ENCODE results near the gene CDX1.

The CDX1 gene

DNA sequence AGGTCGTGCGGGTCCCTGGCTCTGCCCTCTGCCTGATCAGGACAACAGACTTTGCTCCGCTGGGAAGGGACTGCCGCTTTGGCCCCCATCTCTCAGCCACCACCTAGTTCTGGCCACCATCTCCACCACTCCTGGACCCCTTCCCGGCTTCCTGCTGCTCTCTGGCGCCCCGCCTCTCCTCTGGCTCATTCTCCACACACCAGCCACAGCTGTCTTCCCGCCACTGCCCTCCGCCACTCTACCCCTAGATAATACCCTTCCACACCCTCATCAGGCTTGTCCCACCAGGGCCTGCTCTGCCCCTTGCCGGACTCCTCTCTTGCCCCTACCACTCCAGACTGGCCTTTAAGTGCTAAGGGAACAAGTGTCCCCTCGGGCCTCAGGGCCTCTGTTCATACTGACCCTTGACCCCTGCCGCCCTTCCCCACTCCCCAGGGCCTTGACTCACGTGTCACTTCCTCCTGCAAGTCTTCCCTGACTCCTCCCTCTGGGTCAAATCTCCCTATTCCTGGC, 3.0 kb upstream of the CDX1 start:
- no peak for DNase-seq

DNA sequence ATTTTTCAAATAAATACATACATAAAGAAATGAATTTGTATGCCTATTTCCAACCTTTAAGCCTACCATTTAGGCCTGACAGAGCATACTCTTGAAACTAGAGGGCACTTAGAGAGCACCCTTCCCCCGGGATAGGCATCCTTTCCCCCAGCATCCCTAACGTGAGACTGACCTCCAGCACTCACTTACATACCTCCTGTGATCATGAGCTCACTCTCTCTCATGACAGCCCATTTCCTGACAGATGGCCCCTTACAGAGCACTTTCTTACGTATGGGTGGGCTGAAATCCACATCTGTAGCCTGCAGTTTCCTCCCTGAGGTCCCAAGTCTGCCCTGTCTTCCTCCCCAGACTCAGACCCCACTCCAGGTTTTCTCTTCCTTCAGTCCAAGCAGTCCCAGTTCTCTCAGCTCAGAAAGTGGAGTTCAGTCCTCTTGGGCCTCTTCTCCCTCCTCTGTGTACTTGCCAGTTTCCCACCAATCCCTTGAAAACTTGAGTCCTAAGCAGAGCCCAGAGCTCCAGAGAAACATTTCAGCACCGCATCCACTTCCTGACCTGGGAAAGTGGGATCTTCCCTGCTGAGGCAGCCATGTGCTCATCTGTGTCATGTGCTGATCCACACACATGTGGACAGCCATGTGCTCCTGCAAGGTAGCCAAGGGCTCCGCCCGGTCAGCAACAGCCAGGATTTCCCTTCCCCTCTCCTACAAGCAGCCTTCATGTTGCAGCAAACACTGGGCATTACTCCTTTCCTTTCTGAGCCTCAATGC, 2.2 kb upstream of the CDX1 start:
- no peak for DNase-seq

DNA sequence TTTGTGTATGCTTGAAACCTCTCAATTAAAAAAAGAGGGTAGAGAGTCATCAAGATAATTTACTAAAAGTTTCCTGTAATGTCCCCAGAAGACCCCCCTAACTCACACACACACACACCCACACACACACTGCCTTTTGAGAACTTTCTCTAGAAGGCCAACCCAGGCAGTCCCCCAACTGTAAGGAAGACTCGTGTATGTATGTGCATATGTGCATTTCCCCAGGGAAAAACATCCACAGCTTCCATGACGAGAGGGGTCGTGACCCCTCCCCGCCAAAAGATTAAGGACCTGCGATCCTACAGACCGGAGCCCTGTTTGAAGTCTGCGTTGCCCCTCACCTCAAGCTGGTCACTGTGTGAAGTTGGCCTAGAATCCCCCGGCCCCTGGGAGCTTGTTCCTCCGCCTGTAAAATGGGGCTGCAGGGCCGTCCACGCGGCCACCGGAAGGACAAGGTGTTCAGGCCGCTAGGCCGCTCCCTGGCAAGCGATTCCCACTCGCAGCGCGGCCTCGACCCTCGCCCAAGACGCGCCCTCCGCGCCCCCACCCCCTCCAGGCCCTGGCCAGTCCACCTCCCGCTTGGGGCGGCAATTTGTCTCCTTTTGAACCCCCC, 435 bp upstream of the CDX1 start:
- no peak for DNase-seq

DNA sequence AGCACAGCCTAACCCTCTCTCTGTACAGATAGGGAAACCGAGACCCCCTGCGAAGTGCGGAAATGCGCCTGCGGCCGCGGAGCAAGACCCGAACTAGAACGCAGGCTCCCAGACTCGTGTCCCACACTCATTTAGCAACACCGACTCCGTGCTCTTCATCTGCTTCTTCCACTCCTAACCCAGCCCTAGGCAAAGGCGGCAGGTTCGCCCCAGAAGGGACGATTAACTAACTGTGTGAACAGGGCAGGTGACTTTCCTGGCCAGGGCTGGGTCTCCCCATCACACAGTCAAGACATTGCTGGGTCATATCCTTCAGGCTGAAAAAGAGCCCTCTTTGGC, 903 bp downstream of the CDX1 start:
- DNase-seq, result no peak

DNA sequence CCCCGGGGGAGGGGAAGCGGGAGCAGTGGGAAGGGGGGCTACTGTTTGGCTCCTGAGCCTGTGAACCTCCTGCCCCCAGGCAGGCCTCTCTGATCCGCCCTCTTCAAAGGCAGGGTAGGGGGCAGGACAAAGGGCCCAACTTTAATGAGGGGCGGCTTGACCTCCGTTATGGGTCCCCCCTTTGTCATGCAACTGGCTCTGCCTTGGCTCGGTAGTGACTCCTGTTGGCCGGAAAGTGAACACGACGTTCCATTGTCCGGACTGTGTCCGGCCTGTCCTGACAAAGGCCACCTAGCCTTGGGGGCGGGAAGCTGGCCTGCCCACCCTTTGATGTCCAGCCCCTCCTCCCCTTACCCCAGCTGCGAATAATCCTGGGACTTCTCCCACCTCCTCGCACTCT, 1.3 kb downstream of the CDX1 start:
- no peak for DNase-seq

DNA sequence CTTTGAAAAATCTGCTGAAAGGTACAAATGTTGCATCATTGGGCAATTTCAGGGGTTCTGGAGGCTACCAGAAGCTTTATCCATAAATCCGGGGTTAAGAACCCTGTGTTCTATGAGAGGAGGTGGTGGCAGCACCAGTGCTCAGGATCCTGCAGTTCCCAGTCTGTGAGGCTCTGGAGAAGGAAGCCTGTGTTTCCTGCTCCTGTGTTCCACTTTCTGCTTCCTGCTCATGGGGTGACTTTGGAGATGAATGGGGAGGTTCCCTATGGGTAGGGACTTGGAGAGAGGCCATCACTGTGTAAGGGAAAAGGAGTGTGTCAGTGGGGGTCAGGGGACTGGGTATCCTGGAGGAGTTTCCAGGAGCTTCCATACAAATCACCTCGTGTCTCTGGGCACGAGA, 2.3 kb downstream of the CDX1 start:
- no peak for DNase-seq

DNA sequence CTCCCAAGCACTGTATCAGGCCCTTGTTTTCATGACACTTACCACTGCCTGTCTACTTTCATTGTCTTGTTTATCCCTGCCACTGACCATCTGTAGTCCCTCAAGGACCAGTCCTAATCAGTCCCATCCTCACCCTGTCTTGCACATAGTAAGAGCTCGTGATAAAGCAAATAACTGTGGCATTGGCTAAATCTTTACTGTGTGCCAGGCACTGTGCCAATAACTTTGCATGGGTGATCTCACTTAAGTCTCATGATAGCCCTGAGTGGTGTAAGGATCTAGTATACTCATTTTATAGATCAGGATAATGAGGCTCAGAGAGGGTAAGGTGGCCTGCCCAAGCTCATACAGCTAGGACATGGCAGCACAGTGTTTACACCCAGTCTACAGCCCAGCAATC, 5.6 kb downstream of the CDX1 start:
- DNase-seq, result no peak

DNA sequence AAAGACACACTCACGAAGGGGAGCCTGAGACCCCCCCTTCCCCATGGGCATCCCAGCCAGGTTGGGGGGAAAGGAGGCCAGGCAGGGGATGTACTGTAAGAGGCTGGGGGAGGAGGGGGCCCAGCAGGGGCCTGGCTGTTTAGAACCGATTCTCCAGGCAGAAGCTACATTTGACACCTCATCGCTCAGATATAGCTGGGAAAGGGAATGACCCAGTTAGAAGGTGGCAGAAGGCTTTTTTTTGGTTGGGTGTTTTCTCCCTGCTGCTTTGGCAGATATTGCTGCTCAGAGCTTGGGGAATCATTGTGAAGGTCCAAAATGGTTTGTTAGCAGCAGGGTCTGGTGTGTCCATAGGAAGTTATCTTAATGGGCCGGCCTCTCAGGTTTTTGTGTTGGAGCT, 6.0 kb downstream of the CDX1 start:
- no peak for DNase-seq

DNA sequence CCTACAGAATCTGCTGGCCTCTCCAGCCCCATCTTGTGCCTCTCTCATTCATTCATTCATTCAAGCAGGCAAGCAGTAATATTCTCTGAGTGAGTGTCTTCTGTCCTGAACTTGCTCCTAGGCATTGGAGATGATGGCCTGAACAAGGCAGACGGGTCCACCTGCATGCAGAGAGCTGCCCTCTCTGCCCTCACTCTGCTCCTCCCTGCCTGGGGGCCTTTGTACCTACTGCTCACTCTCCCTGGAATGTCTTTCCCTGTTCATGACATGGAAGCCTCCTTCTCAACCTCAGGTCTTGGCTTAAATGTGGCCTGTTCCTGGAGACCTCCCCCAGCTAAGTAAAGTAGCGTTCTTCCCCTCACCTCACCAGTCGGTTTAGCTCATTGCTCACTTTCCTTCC, 6.6 kb downstream of the CDX1 start:
- DNase-seq, result no peak

DNA sequence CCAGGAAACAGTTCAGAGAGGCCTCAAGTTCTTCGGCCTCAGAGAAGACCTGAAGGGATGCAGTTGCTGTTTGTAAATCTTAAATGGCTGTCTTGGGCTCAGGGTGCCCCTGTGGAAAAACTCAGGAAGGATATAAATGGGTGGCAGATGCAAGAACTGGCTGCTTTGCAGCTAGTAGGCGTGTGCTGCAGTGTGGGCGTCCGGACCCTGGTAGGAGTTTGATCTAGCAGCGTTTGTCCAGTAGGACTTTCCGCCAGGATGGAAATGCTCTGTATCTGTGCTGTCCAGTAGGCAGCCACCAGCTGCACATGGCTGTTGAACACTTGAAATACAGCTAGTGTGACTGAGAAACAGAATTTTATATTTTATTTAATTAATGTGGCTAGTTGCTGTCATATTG, 7.7 kb downstream of the CDX1 start:
- DNase-seq, result no peak

DNA sequence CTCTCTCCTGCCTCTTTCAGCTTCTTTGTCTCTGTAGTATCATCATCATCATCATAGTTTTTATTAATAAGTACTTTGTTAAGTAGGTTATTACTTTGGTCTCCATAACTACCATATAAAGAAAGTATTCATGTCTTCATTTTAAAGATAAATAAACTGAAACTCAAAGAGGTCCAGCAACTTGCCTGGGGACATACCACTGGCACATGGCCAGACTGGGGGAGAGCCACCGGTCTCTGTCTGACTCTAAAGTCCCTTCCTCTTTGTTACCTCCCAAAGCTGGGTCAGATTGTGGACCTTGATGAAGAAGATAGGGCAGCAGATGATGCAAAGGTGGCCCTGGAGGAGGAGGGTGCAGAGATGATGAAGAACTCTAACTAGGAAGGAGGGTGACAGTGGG, 8.5 kb downstream of the CDX1 start:
- DNase-seq, result no peak

DNA sequence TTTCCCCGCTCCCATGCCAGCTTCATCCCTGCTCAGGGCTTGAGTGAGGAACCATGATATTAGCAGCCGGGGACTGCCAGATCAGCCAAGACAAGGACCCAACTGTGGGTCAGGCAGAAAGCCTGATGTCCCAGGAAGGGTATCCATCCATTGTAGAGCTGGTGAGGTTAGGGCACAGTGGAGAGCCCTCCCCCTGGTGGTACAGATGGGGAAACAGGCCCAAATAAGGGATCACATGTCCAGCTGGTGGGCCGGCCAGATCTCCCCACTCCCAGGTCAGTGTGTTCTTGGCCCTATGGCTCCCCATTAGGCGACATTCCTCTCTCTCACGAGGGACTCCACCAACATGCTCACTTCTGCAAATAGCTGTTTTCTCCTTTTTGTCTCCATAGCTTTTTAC, 9.0 kb downstream of the CDX1 start:
- peak; percentile 29 for DNase-seq

DNA sequence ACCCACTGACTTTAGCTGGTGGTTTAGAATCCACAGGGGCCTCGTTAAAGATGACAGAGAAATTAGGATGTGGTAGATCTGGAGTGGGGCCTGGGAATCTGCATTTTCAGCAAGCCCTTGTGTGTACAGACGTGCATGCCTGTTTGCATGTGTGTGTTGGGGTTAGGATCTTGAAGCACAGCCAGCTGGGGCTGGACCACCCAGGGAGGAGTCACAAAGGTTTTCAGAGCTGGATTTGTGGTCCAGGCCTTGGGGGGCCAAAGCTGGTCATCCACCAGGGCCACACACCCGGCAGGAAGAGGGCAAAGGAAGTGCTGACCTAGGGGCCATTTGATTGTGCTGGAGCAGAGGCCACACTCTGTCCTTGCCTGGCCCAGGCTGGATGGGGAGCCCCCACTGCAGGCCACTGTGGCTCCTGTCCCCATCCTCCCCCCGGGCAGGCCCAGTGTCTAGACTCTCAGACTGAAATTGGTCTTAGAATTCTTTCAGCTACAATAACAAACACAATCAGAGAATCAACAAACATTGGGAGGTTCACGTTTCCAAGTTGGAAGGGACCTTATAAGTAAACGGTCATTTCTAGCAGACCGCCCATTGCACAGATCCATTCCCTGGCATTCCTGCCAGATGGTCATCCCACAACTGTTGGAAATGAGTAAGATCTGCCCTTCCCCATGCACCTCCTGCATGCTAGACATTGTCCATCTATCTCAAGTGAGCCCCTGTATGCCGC, 10.3 kb downstream of the CDX1 start:
- no peak for DNase-seq

DNA sequence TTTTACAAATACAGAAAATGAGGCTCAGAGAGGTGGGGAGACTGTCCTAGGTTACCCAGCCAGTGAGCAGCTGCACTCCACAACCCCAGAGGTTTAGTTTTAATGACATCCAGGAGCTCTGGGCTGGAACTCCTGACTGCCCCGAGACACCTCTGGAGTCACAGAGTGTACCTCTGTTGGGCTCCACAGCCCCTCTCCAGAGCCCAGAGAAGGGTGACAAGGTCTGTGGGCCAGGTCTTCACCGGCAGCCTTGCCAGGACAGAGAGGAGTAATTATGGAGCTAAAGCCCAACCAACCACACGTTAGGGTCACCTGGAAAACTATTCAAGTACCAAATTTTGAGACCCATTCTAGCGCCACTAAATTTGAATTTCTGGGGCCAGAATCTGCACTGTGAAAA, 11.1 kb downstream of the CDX1 start:
- no peak for DNase-seq

DNA sequence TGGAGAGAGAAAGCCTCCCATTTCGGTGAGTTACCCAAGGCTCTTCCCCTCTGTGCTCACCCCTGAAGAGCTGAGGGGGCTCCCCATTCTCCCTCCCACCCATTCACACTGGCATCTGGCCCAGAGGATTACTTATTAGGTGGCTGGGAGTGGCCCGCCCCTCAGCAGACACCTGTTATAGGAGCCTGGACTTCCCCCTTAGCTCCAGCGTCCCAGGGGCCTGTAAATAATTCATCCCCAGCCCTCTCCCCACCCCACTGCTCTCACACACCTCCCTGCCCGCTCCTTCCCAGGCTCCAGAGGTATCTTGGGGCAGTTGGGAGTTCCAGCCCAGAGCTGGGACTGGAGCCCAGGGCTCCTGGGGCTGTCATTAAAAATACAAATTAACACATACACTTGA, 11.7 kb downstream of the CDX1 start:
- no peak for DNase-seq

DNA sequence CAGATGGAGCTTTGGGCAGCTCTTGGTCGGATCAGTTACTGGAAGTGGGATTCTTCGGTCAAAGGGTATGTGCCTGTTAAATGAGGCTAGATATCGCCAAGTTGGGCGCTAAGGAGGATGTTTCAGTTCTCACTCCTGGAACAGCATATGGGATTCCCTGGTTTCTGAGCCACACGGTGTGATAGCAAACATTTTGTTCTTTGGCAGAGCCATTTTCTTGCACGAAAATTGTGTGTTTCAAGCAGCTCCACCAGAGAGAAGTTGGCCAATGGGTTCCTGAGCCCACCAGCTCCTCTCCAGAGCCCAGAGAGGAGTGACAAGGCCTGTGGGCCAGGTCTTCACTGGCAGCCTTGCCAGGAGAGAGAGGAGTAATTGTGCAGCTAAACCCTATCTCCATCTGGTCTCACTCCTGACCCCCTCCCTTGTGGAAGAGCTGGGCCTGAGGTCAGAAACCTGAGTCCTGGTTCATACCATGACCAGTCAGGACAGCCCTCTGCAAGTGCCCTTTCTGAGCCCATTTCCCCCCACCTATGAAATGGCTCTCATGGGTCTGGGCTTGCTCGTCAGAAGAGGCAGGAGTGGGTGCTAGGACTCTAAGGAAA, 12.5 kb downstream of the CDX1 start:
- DNase-seq, result no peak

DNA sequence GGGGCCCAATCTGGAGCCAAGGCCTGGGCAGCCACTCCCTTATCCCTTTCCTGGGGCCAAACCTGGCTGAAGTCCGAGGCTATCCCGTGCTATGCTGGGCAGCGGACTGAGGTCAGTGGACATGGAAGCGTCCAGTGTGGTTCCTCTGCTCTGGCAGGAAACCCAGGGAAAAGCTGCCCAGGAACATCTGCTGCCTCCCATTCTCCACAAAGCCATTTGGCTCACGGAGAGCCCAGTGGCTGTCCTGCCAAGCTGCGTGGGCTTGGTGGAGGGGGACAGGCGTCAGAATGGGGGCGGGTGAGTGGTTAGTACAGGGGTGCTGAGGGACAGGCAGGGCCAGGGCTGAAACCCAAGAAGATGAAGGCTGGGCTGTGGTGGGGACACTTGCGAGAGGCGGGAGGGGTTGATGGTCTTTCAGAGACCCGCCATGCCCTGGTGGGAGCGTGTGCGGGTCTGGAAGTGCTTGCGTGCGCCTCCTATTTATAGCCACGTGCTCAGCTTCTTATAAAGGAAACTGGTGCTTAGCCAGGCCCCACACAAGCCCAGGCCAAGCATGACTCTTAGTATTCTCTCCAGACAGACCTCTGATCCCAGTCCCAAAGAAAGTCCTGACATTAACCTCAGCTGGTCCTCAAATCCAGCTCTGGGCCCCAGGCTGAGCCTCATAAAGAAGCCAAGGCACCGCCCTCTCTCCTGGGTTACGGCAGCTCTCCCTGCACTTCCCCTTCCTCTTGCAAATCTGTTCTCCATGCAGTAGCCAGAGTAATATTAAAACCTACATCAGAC, 13.9 kb downstream of the CDX1 start:
- no peak for DNase-seq

DNA sequence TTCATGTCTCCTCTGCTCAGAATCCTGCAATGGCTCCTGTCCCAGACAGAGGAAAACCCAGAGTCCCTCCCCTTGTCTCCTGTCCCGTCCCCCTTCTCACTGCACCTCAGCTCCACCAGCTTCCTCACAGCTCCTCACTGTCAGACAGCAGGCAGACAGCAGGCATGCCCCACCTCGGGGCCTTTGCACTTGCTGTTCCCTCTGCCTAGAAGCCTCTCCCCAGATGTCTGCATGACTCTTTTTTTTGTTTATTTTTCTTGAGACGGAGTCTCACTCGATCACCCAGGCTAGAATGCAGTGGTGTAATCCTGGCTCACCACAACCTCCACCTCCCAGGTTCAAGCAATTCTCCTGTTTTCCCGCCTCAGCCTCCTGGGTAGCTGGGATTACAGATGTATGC, 14.4 kb downstream of the CDX1 start:
- DNase-seq, result peak; percentile 45

DNA sequence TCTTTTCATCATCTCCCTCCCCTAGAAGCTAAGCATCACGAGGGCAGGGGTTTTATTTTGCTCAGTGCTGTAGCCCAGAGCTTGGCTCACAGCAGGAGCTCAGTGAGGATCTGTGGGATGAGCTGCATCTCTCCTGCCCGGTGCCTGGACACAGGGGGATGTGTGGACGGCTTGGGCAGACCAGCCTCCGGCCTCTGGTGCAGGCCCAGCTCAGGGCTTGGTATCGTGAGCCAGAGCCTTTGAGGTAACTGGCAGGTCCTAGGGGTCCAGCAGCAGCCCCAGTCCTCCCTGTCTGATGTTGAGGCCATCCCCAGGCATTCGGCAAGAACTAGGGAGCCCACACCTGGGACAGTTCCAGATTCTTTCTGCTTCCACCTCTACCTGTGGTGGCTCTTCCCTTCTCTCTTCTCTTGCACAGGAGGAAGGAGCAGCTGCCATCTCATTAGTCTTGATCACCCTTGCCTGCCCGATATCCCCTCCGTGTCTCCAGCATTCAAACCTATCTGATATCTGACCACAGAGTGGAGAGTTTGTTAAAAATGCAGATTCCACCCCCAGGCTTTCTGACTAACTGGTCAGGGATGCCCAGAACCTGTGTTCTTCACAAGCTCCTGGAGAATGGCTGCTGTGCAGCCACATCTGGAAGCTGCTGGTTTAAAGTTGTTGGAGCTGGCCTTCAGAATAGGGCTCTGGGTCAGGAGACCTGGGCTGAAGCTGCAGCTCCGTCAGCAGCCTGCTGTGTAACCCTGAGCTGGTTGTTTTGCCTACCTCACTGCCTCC, 15.4 kb downstream of the CDX1 start:
- DNase-seq, result no peak

DNA sequence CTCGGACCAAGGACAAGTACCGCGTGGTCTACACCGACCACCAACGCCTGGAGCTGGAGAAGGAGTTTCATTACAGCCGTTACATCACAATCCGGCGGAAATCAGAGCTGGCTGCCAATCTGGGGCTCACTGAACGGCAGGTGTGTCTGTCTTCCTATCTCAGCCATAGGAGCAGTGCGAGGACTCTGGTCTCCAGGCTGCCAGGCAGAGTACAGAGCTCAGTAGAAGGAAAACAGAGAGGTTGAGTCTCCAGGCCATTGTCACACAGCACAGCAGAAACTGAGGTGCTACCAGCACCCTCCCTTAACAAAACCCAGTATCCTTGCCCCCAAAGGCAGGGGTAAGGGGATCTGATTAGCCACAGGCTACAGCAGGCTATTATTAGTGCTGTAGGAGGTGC, 16.2 kb downstream of the CDX1 start:
- DNase-seq, result no peak

DNA sequence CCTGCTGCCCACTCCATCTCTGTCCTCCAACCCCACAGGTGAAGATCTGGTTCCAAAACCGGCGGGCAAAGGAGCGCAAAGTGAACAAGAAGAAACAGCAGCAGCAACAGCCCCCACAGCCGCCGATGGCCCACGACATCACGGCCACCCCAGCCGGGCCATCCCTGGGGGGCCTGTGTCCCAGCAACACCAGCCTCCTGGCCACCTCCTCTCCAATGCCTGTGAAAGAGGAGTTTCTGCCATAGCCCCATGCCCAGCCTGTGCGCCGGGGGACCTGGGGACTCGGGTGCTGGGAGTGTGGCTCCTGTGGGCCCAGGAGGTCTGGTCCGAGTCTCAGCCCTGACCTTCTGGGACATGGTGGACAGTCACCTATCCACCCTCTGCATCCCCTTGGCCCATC, 16.9 kb downstream of the CDX1 start:
- DNase-seq, result no peak

DNA sequence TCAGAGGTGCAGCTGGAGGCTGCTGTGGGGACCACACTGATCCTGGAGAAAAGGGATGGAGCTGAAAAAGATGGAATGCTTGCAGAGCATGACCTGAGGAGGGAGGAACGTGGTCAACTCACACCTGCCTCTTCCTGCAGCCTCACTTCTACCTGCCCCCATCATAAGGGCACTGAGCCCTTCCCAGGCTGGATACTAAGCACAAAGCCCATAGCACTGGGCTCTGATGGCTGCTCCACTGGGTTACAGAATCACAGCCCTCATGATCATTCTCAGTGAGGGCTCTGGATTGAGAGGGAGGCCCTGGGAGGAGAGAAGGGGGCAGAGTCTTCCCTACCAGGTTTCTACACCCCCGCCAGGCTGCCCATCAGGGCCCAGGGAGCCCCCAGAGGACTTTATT, 17.4 kb downstream of the CDX1 start:
- no peak for DNase-seq

Measured in fibroblast of skin of right quadriceps (primary cell).